GM21381 (cell line): ENCODE data around the gene ARHGDIB.
A peak's percentile ranks its signal among the peaks of the same experiment; 100 is the strongest.

Experiments used
- ATAC-seq: cut with Tn5 transposase; IDR thresholded peaks from one replicate; pipeline ENCODE4 v1.9.1; 2021; ENCODE audit warnings: mild to moderate bottlenecking, moderate library complexity; ENCODE audit not compliant: unreplicated experiment

The ARHGDIB gene

GRCh38 chr12:14957551-14958168, 3.7 kb downstream of the ARHGDIB start:
- ATAC-seq, result no peak

- ATAC-seq, result no peak
Observed at GRCh38 chr12:14956905-14957304, 4.5 kb downstream of the ARHGDIB start.

GRCh38 chr12:14956024-14956891, 5.1 kb downstream of the ARHGDIB start:
- ATAC-seq, result peak; percentile 42

DNA sequence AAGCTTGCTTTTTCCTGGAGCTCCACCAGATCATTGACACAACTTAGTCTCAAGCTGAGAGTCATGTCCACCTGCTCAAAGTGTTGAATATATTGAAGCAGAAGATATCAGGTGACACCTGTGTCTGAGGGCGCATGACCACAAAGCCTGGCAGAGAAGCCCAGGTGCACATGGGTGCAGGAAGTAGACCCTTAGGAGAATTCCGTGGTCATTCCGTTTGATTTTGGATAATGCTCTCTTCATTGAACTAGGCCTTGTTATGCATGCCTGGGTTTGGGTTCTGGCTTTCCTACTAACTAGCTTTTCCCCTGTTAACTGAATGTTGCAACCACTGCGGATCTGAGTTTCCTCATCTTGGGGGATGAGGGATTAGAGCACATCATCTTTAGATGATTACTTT, 7.1 kb downstream of the ARHGDIB start:
- ATAC-seq, result no peak

DNA sequence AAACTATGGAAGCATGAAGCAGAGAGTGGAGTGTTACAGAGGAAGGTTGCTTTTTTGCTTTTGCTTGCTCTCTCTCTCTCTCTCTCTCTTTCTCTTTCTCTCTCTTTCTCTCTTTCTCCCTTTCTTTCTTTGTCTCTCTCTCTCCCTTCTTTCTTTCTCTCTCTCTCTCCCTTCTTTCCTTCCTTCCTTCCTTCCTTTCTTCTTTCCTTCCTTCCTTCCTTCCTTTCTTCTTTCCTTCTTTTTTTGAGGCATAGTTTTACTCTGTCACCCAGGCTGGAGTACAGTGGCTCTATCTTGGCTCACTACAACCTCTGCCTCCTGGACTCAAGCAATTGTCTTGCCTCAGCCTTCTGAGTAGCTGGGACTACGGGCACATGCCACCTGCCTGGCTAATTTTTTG, 7.6 kb downstream of the ARHGDIB start:
- no peak for ATAC-seq

DNA sequence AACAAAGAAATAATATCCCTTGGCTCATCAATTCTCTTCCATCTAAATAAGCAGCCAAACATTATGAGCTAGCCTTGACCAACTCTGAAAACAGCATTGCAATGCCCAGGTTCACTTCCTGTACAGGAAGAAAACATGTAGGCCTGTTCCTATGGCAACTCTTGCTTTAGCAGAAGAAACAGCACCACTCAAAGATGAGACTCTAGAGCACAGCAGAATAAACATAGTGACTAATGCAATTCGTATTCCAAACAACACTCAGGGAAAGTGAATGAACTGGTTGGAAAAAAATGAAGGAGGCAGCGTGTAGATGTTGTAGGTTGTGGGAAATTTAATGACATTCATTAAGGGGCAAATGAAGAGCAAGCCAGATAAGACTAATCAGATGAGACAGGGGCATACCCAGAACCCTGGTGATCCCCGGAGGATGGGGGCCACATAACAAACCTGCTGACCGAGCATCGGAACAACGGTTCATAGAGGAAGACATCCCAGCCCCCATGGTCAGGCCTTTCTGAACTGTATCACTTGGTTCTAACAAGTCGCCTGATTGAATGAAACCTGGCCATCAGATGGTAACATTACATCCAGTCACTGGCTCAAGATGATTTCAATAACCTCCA, 9.0 kb downstream of the ARHGDIB start:
- ATAC-seq, result peak; percentile 60

- ATAC-seq, result no peak
Observed at GRCh38 chr12:14951851-14952250, 9.6 kb downstream of the ARHGDIB start.

DNA sequence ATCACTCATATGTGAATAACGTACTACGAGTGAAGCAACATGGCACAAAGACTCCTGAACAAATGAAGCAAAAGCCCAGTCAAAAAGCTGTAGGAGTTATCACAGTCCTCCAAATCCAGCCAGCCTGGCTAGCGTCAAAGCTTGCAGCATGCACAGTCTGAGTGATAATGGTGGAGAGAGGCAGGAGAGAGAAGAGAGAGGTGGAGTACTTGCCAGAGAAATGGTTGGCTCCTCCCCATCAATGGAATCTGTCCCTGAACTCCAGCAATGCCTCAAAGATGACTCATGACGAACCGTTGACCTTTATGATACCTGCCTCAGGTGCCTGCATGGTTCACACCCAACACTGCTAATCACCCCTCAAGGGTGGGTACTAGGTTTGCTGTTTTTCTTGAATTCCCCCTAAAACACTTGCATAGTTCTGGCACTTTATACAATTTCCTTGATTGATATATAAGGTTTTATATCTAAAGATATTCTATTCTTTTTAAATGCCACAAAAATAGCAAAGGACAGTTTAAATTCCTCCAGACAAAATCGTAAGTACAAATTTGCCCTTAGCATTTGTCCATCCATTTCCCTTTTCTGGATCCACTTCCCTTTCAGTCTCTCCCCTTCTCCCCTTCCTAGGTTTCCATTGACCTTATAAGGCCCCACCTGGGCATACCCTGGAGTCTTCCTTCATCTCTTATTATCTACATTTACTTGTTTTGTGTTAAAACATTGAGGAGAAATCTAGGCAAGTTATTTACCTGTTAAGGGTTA, 10.2 kb downstream of the ARHGDIB start:
- ATAC-seq, result no peak

DNA sequence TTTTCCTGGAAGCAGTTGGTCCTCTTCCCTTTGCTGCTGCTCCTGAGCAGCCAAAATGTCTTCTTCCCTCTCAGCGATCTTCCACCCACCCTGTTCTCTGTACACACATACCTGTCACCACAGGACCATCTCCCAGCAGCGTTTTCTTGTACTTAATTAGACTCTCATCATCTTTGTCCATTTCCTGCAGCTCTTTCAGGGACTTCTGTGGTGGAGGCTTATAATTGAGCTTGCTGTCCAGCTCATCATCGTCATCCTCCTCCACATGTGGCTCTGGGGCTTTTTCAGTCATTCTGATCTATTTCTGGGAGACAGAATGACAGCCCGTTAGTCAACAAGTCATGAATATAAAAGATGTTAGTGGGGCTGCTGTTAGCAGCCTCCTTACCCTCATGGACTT, 11.0 kb downstream of the ARHGDIB start:
- ATAC-seq, result no peak

DNA sequence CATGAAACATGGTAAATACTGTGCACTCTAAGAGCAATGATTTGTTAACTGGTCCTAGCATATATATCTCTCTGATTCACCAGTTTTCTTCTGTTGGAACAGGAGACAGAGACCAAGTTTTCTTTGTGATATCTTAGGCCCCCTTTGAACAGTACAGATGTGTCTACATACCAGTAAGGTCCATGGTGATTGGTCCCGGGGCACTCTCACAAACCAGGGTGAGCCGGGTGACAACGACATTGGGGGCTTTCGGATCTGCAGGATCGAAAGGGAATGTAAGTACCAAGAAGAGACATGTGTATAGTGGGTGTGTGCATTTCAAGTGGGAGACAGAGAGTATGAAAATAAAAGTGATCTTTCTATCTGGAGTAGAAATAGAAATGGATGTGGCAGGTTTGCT, 11.8 kb downstream of the ARHGDIB start:
- no peak for ATAC-seq

- ATAC-seq, result peak; percentile 90
Observed at GRCh38 chr12:14948672-14949071, 12.7 kb downstream of the ARHGDIB start.

DNA sequence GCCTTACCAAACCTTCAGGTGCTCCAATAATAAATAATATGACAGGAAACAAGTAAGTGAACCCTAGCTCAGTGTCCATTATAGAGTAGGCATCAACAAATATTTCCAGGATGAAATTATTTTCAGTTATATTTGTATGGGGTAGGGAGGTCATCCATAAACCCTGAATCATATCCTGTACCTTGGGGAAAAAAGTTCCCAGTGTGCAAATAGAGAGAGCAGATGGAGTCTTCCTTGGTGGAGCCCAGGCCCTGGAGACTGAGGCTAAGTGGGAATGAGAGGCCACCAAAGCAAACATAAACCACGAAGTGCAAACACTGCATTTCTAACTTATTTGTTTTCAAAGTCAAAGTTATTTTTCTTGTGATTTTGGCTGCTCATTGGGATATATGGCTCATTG, 14.5 kb downstream of the ARHGDIB start:
- ATAC-seq, result no peak

- no peak for ATAC-seq
Observed at GRCh38 chr12:14946162-14946561, 15.2 kb downstream of the ARHGDIB start.

GRCh38 chr12:14942196-14942931, 19.0 kb downstream of the ARHGDIB start:
- ATAC-seq, result no peak

DNA sequence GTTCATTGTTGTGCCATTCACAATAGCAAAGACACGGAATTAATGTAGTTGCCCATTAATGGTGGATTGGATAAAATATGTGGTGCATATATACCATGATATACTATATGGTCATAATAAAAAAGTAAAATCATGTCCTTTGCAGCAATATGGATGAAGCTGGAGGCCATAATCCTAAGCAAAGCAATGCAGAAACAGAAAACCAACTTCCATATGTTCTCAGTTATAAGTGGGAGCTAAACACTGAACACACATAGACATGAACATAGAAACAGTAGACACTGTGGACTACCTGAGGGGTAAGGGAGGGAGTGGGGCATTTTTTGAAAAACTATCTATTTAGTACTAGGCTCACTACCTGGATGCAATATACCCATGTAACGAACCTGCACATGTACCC, 20.0 kb downstream of the ARHGDIB start:
- no peak for ATAC-seq

- ATAC-seq, result peak; percentile 9
Observed at GRCh38 chr12:14938301-14938700, 23.1 kb downstream of the ARHGDIB start, which contains the start of gene ERP27. ERP27 (minus strand) TSS chr12:14938537; CDS start chr12:14938508, 29 bp downstream.

DNA sequence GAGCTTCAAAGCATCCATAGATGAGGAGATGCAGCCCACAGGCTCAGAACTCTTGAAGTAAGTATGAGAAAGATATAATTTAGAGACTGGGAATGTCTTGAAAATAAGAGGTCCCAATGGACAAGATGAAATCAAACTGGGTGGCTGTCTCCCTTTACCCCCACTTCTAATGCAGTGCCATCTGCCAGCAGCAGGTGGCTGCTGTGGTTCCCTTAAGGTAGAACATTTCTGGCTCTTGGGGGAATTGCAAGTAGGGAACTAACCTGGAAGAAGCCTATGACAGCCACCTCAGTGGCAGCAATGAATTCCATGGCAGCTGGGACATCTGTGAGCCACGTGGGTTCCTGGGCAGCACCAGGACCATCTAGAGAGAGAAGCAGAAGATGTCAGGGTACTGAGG, 23.7 kb downstream of the ARHGDIB start:
- peak; percentile 46 for ATAC-seq

GRCh38 chr12:14937014-14937413, 24.4 kb downstream of the ARHGDIB start:
- ATAC-seq, result no peak

DNA sequence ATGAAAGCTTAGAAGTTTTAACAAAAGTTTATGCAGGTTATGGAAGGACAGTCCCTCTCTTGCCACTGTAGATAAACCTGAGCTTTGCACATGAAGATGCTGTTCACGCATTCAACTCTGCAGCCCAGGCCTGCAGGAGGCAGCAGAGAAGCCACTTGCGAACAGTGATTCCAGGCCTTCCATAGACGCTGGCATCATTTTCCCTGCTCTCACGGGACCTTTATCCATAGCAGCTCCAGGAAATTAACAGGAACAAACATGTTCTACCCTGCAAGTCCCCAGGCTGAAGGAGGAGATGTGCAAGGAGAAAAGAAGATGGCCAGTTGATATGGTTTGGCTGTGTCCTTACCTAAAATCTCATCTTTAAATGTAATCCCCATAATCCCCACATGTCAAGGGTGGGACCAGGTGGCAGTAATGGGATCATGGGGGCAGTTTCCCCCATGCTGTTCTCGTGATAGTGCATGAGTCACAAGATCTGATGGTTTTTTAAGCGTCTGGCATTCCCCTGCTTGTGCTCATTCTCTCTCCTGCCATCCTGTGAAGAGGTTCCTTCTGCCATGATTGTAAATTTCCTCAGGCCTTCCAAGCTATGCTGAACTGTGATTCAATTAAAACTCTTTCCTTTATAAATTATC, 25.1 kb downstream of the ARHGDIB start:
- ATAC-seq, result no peak

DNA sequence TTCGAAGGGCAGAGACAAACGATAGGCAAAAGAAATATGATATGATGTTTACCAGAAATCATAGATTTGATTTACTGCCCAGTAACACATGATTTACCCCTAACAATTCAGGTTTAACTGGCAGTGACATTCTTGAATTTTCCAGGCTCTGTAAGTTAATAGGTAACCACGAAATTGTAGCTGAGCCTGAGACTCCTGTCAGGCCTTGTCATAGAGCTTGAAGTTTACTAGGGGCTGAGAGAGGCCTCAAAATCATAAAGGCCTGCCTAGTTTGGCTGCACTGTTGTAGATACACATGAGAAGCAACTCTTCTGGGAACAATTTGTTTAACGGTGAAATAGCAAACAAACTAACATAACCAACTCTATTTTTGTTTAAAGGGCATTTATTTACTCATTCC, 26.4 kb downstream of the ARHGDIB start:
- no peak for ATAC-seq
